Brain microvascular endothelial cell (primary cell): ENCODE measurements around the gene YAE1.

Source experiments
- DNase-seq: peaks from one replicate; pipeline ENCODE4 v3.0.0-alpha.2; 2020
- H3K27ac ChIP-seq: fragments of 250-450 bp; sonication (Bioruptor Pico); 2 replicates; pipeline ENCODE4 v1.5.1; 2020; ENCODE audit warnings: mild to moderate bottlenecking, moderate library complexity
- H3K27me3 ChIP-seq: fragments of 250-450 bp; sonication (Bioruptor Pico); replicated peaks from 2 replicates; pipeline ENCODE4 v1.5.1; 2020; ENCODE audit warnings: mild to moderate bottlenecking
- H3K36me3 ChIP-seq: fragments of 250-450 bp; sonication (Bioruptor Pico); replicated peaks from 2 replicates; pipeline ENCODE4 v1.5.1; 2020; ENCODE audit warnings: mild to moderate bottlenecking
- H3K4me3 ChIP-seq: 2 replicates; pipeline ENCODE4 v1.5.1; 2011; ENCODE audit warnings: low read depth, mild to moderate bottlenecking, control low read depth, low read length, moderate library complexity
- in situ Hi-C: cut with HindIII; loops from 2 replicates; pipeline ENCODE4 v1.10.0; 2017; ENCODE audit warnings: low sequenced_read_pairs, low pct_ligation_motif_present
- TF ChIP-seq, protein P1 (sequence below): IDR thresholded peaks from 2 replicates; pipeline ENCODE4 v1.5.1; 2011; ENCODE audit warnings: low read depth, mild to moderate bottlenecking, moderate library complexity, low read length, control low read depth, inconsistent platforms; ENCODE audit errors: missing control alignments

Gene YAE1

DNA sequence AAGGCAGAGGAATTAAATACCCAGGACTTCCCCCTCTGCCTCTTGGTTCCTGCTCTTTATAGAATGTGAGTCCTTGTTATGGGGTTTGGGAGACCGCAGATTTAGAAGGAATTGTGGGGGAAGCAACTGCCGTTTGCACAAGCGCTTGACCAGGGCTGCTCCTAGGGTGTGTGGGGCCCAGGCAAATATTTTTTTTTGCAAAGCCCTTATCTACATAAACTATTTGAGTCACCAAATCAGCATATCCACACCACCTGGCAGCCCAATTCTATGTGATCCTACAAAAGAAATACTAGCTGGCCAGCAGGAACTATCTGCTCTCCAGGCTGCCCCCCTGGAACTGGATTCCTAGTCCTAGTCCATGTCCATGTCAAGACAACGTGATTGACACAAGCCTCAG is 33.4 kb upstream of the YAE1 start:
- in situ Hi-C loops, result no loop called here
- Histone ChIP-seq H3K4me3 (no peak overlapping the region), H3K27me3 (no peaks in the 10 kb centered on the region), H3K27ac (no peak overlapping the region), H3K36me3 (no peaks in the 10 kb centered on the region)
- TF ChIP-seq, protein P1, sequence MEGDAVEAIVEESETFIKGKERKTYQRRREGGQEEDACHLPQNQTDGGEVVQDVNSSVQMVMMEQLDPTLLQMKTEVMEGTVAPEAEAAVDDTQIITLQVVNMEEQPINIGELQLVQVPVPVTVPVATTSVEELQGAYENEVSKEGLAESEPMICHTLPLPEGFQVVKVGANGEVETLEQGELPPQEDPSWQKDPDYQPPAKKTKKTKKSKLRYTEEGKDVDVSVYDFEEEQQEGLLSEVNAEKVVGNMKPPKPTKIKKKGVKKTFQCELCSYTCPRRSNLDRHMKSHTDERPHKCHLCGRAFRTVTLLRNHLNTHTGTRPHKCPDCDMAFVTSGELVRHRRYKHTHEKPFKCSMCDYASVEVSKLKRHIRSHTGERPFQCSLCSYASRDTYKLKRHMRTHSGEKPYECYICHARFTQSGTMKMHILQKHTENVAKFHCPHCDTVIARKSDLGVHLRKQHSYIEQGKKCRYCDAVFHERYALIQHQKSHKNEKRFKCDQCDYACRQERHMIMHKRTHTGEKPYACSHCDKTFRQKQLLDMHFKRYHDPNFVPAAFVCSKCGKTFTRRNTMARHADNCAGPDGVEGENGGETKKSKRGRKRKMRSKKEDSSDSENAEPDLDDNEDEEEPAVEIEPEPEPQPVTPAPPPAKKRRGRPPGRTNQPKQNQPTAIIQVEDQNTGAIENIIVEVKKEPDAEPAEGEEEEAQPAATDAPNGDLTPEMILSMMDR, result no peak
- DNase-seq, result no peak

DNA sequence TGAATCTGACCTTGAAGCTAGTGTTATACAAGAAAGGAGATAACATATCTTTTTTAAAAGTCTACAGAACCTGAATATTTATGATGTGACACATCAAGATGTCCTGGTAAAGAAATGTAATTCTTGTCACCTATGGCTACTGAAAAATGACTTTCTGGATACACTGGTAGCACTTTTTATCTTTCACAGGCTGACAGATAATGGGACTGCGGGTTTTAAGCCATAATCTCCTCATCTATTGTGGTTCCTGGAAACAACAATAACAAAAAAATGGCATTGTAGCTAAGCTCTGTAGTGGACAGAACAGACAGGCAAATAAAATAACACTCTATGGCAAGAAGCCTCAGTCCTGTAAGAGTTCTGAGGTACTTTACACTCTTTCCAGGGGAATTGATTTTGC is 31.6 kb upstream of the YAE1 start:
- DNase-seq, result no peak
- Histone ChIP-seq H3K27ac (no peak overlapping the region), H3K36me3 (no peaks in the 10 kb centered on the region), H3K27me3 (no peaks in the 10 kb centered on the region), H3K4me3 (no peak overlapping the region)
- TF ChIP-seq, protein P1, result no peak
- in situ Hi-C loops, result no loop called here

DNA sequence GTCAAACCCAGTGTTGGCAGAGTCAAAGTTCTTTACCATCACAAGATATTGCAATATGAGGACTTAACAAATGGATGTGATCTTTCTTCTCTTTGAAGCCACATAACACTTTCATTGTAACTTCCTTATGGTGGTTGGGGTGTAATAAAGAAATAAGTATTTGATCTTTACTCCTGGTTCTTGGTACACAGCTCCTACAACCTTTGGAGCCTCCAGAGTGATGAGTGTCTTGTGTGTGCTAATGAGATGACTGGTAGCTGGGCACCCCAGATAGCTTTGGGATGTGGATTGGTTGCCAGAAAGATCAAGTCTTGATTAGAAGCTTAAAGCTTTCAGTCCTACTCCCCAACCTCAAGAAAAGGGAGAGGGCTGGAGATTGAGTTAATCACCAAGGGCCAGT is 31.1 kb upstream of the YAE1 start:
- Histone ChIP-seq H3K36me3 (no peaks in the 10 kb centered on the region), H3K27ac (no peak overlapping the region), H3K4me3 (no peak overlapping the region), H3K27me3 (no peaks in the 10 kb centered on the region)
- in situ Hi-C loops, result no loop called here
- no peak for DNase-seq
- TF ChIP-seq, protein P1, result no peak

DNA sequence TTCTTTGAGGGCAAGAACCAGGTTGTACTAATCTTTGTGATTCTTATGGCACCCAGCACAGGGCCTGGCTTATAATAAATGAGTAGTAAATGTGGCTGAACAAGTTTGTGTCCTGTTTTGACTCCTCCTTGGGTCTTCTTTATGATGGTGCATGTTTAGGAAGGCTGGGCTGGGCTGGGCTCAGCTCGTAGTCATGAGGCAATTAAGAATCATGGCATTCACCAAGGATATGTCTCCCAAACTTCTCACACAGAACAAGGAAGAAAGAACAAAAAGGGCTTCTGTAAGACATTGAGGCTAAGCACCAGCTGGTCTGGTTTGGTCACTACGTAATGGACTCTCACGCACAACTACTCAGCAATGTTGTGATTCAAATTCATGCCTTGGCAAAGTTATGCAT is 30.5 kb upstream of the YAE1 start:
- in situ Hi-C loops, result no loop called here
- TF ChIP-seq, protein P1, result no peak
- no peak for DNase-seq

DNA sequence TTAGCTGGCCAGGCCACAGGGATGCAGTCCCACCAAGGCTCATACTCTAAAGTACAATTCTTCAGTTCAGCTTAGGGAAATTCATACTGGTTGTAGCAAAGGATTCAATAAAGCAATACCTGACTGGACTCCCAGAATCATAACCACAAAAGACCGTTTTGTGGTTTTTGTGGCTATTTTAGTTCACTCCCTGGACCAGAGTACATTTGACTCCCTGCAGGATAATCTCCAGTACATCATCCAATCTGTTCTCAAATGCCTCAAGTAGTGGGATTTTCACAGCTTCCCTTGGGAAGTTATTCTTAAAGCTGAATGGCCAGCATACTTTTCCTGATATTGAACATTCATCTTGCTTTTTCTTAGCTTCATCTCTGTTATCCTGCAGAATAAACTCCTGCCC is 29.3 kb upstream of the YAE1 start:
- TF ChIP-seq, protein P1, result no peak
- in situ Hi-C loops, result no loop called here
- no peak for DNase-seq
- Histone ChIP-seq H3K27me3 (no peaks in the 10 kb centered on the region), H3K27ac (no peak overlapping the region), H3K36me3 (no peaks in the 10 kb centered on the region), H3K4me3 (no peak overlapping the region)

More for the DNA sequence above, 30.5 kb upstream of the YAE1 start:
- Histone ChIP-seq H3K27me3 (no peaks in the 10 kb centered on the region), H3K36me3 (no peaks in the 10 kb centered on the region), H3K4me3 (no peak overlapping the region), H3K27ac (no peak overlapping the region)

DNA sequence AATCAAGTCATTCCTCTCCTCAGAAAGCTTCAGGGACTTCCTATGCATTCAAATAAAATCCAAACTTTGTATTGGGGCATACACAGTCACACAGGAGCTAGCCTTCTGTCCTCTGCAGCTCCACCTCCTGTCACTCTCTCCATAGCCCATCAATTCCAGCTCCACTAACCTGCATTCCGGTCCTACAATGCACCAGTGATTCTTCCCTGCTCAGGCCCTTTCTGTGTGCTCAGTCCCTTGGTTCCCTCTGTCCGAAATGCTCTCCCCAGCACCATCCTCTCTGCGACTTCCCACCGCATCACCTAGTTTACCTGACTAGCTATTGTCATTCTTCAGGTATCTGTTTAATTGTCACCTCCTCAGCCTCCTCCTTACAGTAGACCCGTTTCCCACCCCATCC is 26.4 kb upstream of the YAE1 start:
- TF ChIP-seq, protein P1, result no peak
- Histone ChIP-seq H3K4me3 (no peak overlapping the region), H3K27ac (no peak overlapping the region), H3K27me3 (no peaks in the 10 kb centered on the region), H3K36me3 (no peaks in the 10 kb centered on the region)
- in situ Hi-C loops, result no loop called here
- no peak for DNase-seq
